Activated CD4-positive, alpha-beta T cell treated with anti-CD3 and anti-CD28 coated beads for 24 hours (primary cell): Measurements from ENCODE around the gene BSG.

Experiments
- DNase-seq, 2 donors: peaks; one replicate each; pipeline ENCODE4 v3.0.0-alpha.2; 2020; ENCODE audit warnings: low read depth in 2 of 2

Gene BSG

DNA sequence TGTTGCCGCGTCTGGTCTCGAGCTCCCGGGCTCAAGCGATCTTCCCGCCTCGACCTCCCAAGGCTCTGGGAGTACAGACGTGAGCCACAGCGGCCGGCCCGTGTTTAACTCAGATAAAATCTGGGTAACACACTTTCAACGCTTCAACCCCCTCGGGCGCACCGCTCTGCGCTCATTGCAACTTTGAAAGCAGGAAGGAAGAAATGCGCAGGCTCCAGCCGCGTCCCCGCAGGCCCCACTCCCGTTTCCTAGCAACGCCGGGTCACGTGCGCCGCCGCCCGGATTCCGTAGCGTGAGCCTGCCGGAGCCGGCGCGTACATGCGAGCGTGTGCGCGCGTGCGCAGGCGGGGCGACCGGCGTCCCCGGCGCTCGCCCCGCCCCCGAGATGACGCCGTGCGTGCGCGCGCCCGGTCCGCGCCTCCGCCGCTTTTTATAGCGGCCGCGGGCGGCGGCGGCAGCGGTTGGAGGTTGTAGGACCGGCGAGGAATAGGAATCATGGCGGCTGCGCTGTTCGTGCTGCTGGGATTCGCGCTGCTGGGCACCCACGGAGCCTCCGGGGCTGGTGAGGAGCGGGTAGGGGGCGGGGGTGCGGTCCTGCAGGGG, at the start of gene BSG:
BSG (plus strand) TSS at position 457 of the 603 bp plus-strand sequence; CDS start at position 496, 39 bp downstream.
- DNase-seq = peak; percentile 96 to 98

DNA sequence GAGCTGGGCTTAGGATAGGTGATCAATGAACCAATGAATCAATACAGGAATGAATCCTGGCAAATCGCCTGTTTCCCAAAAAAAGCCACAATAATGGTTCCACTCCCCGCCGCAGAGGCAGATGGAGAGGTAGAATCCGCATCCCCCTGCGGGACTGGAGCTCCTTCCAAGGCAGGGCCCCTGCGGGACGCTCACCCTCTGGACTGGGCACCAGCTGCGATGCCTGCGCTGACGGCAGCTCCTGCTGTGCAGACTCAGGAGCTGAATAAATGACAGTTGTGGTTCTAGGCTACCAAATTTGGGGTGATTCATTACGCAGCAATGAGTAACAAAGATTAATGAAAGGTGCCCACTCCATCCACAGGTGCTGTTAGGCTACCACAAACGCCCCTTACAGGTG, 49.7 kb upstream of the BSG start:
- no peak for DNase-seq

DNA sequence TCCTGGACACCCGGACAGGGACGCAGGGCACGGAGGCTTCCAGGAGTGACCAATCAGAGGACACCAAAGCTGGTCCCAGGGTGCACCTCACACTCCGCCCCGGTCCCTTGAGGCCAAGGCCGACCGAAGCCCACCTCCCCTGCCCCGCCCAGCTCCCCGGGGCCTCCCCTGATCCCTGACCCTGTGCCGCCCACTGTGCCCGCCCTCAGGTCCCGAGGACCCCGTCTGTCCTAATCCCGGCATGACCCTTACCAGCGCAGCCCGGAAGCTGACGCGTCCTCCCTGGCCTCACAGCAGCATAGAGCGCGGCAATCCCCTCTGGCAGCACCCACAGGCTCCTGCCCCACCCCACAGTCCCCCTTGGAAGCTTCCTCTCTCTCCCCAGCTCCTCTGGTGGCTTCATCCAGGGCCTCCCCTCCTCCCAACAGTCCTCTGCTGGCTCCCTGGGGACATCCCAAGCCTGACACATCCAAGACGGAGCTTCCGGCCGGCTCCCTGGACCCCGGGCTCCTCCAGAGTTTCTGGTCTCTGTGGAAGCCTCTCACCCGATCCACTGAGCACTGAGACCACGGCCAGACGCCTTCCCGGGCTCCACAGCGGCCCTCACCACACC, 48.2 kb upstream of the BSG start:
- no peak for DNase-seq

DNA sequence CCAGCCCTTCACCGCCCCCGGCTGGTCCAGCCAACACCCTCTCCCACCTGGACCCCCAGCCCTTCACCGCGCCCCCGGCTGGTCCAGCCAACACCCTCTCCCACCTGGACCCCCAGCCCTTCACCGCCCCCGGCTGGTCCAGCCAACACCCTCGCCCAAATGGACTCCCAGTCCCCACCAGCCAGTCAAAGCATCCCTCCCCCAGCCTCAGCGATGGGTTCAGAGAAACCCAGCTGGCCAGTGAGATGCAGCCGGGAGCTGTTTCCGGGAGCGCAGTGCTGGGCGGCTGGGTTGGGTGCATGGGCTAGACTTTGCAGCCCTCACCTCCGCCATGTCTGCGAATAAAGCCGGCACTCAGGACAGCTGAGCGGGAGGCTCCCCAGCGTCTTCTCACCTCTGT, 47.4 kb upstream of the BSG start:
- no peak for DNase-seq

DNA sequence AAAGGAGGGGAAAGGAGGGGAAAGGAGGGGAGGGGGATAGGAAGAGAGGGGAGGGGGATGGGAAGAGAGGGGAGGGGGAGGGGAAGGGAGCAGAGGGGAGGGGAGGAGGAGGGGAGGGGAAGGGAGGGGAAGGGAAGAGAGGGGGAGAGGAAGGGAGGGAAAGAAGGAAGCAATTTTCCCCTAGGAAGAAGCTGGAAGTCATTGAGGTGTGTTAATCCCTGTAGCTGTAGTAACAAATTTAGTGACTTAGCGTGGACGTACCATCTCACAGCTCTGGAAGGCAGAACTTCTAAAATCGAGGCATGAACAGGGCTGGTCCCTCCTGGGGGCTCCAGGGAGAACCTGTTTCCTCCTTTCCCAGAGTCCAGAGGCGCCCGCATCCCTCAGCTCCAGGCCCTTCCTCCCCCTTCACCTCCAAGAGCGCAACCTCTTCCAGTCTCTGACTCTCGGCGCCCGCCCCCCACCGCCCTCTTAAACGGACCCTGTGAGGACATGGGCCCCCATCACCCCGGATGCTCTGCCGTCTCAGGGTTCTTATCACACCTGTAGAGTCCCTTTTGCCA, 46.5 kb upstream of the BSG start:
- DNase-seq = no peak

DNA sequence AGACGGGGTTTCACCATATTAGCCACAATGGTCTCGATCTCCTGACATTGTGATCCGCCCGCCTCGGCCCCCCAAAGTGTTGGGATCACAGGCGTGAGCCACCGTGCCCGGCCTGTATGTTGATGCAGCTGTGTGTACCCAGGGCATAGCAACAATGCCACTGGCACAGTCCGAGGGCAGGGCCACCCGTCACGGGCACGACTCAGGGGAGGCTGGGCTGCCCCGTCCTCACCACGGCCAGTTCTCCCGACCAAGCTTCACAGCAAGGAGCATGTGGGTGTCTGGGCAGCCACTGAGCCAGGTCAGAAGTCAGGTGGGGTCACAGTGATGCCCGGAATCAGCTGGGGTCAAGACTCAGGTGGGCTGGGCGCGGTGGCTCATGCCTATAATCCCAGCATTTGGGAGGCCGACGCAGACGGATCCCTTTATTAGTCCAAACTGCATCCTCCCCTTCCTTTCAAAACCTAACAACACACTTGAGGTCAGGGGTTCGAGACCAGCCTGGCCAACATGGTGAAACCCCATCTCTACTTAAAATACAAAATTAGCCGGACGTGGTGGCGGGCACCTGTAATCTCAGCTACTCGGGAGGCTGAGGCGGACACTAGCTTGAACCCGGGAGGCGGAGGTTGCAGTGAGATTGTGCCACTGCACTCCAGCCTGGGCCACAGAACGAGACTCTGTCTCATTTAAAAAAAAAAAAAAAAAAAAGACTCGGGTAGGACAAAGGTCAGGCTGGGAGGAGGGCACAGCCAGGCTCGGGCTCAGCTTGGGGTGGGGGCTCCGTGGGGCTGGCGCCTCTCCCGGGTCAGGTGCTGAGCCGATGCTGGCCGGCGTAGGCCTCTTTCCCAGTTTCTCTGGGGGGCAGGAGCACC, 42.0 kb upstream of the BSG start:
- no peak for DNase-seq

DNA sequence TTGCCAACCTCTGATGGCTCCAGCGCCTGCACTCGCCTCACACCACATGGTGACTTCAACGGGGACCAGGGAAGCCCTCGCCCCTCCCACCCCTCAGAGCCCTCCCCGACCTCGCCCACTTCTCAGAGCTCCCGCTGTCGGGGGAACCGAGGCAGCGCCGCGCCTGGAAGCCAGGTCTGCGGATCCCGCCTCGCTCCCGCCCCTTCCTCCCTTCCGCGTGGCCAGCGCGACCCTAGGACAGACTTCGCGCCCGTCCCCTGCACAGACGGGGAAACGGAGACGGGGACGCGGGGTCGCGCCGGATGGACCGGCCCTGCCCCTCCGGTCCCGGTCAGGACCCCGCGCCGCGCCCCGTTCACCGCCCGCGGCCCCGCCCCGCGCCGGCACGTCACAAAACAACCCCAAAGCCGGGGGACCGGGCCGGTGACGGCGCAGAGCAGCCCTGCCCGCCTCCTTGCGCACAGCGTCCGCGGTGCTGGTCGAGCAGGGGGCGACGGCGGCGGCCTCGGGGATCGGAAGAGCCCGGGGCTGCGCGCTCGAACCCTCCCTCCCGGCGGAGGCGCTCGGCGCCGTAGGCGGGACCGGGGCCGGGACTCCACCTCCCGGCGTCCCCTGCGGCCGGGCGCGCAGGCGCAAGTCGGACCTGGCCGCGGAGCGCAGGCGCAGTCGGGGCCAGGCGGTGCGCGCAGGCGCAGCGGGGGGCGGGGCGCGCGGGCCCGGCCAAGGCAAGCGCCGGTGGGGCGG, 41.2 kb upstream of the BSG start:
- DNase-seq = peak; percentile 74 to 75

DNA sequence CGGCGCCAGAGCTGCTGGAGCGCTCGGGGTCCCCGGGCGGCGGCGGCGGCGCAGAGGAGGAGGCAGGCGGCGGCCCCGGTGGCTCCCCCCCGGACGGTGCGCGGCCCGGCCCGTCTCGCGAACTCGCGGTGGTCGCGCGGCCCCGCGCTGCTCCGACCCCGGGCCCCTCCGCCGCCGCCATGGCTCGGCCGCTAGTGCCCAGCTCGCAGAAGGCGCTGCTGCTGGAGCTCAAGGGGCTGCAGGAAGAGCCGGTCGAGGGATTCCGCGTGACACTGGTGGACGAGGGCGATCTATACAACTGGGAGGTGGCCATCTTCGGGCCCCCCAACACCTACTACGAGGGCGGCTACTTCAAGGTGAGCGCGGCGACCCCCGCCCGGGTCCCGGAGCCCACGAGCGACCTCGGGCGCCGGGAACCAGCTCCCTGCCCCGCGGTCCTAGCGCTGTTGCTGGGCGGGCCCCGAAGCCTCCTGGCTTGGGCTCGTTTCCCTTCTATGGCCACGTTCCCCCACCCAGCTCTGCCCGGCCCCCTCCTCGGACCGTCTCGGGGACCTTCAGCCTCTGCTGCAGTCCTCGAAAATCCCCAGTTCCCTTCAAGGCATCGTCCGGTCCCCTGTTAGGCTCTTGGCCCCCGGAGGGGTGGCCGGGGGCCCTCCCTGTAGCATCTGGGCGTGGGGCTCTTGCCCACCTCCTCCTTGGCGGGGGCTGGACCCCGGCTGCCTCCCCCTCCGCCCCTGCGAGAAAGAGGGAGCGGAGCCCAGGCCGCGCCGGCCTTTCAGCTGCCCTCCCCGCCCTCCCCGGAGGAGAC, 40.4 kb upstream of the BSG start, which contains the start of gene CDC34:
CDC34 (plus strand) TSS at position 8 of the 808 bp plus-strand sequence; CDS start at position 180, 172 bp downstream.
- DNase-seq = no peak

DNA sequence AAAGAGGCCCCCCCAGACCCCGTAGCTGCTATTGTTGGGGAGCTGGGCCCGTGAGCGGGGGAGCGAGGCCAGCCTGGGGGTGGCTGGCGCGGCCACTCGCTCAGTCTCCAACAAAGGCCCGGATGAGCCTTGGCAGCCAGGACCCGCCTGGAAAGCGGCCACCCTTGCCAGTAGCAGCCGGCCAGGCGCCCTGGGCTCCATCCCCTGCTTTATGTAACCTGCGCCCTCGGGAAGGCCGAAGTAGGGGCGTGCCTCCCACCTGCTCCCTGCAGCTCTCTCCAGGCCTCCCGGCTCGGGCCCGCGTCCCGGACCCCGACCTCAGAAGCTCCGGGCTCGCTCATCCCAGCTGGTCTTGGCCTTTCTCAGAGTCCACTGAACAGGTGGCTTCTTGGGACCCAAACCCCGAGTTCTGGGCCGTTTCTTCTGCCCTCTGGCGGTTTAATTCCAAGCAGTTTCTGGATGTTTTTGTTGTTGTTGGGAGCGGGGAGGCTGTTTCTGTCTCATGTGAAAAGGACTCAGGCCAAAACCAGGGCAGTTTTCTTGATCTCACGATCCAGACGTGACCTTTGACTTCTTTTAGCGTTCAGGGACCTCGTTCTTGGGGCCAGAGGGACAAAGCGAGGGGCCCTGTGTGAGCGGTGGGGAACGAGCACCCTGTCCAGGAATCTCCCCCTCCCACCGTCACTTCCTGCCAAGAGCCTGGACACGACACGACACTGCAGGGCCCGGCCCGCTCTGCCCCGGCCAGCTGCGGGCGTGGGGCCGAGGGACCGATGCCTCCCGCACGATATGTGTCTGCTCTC, 39.6 kb upstream of the BSG start:
- DNase-seq = peak in 1 of 2 donors; percentile 24

DNA sequence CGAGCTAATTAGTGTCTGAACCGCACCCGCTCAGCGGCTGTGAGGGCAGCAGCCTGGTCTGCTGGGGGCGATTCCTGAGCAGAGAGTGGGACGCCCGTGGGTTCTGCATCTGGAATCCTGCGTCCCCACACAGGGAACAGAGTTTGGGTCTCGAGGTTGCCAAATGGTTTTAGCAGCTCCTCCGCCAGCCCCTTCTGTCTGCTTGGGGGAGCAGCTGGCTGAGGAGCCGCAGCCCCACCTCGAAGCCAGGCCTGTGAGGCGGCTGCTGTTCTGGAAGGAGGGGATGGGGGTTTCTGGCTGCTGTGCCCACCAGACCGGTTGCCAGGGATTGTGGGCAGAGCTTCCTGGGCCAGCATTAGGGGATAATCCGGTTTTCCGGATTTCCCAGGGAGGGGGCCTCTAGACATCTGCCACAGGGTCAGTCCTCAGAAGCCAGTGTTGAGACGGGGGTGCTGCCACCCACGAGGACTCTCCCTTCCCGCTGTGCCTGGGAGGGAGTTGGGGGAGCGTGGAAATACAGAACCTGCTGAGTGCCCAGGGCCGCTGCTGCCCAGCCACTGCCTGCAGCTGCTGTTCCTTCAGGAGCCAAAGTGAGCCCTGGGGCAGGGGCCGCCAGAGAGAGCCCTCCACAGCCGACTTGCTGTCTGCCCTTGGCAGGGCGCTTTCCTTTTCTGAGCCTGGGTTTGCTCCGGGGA, 38.9 kb upstream of the BSG start:
- DNase-seq = no peak

DNA sequence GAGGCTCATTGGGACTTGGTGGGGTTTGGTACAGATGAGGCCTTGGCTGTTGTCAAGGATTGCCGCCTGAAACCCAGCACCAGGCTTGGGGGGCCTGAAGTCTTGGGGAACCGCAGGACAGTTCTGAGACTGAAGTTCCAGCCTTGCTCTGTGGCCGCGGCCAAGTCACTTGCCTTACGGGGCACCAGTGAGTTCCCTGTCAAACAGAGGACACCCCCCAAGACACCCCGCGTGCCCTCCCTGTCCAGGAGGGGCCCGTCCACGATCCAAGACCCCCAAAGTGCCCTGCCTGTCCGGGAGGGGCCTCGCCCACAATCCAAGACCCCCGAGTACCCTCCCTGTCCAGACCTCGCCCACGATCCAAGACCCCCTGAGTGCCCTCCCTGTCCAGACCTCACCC, 38.3 kb upstream of the BSG start:
- DNase-seq = no peak

DNA sequence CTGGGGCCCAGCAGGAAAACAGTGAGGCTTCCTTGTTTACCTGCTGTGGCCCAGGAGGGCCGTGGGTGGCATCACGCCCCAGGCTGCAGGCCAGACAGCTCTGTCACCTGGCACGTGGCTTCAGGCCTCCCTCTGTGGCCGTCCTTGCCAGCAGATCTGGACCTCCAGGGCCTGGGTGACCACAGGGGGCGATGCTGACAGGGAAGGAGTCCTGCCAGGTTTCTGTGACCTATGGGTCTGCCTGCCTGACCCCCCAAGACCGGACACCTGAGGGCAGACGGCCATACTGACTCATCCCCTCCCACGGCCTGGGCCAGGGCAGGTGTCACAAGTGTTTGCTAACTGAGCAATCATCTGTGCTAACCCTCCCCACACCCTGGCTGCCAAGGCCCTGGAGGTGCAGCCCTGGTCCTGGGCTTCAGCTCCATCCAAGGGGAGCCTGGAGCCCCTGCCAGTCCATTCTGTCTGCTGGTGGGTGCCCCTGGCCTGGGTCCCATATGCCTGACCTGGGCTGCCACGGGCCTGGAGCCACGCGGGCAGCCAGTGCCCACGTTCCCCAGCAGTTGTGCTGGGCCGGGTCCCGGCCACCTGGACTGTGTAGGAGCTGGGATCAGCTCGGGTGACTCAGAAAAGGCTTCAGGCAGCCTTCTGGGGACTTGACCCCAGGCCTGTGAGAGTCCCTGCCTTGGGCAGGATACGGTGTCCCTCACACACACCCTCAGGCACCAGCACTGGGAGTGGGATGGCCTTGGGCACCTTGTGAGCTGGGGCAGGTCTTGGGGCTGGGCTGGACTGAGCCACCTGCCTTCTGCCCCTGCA, 37.2 kb upstream of the BSG start:
- no peak for DNase-seq

DNA sequence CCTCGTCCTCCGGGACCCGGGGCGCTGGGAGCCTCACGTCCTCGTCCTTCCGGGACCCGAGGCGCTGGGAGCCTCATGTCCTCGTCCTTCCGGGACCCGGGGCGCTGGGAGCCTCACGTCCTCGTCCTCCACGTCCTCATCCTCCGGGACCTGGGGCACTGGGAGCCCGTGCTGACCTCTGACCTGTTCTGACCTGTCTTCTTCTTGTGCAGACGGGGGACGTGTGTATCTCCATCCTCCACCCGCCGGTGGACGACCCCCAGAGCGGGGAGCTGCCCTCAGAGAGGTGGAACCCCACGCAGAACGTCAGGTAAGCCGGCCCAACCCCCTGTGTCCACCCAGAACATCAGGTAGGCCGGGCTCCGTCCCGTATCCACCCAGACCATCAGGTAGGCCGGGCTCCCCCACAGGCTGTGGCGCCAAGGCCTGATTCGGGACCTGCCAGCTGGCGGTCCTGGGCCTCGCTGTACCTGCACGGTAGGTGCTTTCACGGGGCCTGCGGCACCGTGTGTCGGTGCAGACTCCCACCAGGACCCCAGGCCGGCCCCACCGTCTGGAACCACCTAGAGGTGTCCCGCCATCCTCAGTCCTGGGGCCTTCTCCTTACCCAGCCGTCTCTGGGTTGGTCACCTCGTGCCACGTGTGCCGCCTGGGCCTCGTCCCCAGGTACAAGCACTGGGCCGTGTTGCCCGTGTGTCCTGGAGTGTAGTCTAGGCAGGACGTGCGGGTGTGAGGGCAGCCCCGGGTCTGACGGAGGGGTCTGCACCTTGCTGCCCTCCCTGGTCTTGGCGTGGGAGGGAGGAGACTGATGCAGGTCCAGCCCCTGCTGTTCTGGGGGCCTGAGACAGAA, 36.1 kb upstream of the BSG start:
- no peak for DNase-seq

DNA sequence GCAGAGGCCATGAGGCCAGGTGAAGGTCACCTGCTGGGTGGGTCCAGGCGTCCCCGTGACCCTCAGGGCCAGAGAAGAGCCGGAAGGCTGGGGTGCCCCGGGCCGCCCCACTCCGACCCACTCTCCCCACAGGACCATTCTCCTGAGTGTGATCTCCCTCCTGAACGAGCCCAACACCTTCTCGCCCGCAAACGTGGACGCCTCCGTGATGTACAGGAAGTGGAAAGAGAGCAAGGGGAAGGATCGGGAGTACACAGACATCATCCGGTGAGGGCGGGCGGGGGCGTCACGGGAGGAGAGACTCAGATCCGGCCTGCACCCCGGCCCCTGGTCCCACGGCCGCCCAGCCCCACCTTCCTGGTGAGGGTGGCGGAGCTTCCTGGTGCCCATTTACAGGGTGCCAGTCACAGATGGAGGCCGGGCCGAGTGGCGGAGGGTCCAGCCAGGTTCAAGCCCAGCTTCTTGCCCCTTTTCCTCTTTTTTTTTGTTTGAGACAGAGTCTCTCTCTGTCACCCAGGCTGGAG, 35.5 kb upstream of the BSG start:
- no peak for DNase-seq

DNA sequence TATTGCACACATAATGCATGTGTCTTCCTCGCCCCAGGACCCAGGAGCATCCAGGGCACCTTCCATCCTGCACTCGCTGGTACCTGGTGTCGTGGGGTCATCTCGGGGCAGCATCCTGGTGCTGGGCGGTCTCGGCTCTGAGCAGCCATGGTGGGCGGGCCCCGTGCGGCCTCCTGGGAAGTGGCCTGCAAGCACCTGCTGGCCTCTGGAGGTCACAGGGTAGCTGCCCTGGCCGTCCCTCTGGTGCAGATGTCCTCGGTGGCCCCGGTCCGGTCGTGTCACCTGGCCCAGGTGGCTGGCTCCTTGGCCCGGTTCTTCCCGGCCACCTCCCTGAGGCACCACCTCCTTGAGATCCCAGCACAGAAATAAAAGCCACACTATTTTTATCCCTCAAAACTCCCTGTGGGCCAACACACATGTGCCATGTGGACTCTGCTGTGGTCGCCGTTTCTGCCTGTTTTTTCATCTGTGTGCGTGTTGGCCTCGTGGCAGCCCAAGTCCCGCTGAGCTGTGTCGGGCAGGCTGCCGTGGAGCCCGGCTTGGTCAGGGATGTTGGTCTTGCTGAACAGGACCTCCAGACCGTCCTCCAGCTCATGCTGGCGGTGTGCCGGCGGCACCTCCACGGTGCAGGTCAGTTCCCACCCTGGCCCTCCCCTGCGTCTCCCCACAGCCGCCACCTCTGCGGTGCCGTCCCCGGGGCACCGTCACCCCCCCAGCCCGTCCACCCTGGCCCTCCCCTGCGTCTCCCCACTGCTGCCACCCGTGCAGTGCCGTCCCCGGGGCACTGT, 33.6 kb upstream of the BSG start:
- no peak for DNase-seq

DNA sequence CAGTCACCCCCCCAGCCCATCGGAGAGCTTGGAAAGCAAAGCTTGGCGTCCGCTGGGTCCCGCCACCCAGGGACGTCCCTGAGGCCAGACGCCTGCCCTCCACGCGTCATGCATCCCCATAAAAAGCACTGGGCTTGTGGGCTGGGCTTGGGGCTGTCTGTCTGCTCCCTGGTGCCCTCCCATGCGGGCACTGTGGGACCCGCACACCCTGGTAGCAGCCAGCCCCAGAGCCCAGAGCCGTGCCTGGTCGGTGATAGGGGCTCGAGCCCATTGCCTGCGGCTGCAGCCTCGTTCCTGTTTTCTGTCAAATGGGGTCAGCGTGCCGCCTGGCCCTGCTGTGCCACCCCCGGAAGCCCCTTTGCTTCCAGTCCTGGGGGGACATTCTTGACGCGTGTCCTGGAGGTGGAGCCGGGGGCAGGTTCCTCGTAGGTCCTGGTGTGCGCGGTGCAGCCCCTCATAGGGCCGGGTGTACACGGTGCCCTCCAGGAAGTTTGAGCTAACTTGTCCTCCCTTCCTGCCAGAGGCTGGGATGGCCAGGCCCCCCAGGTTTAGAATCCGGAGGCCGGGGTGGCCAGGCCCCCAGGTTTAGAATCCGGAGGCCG, 32.9 kb upstream of the BSG start:
- no peak for DNase-seq
